ENCODE data around the gene FOXO1. TPM values are rescaled to one million over a fixed set of nuclear protein-coding genes. Genes with fewer than 3 reads are reported as not detected.
"Not testable (repeated sequence)": the region's sequence is repeated elsewhere in the genome, so short reads cannot be mapped to it uniquely, and the experiment has no call there.

The FOXO1 gene
- total RNA-seq = 31.5 and 31.7 TPM in 2 replicates

DNA sequence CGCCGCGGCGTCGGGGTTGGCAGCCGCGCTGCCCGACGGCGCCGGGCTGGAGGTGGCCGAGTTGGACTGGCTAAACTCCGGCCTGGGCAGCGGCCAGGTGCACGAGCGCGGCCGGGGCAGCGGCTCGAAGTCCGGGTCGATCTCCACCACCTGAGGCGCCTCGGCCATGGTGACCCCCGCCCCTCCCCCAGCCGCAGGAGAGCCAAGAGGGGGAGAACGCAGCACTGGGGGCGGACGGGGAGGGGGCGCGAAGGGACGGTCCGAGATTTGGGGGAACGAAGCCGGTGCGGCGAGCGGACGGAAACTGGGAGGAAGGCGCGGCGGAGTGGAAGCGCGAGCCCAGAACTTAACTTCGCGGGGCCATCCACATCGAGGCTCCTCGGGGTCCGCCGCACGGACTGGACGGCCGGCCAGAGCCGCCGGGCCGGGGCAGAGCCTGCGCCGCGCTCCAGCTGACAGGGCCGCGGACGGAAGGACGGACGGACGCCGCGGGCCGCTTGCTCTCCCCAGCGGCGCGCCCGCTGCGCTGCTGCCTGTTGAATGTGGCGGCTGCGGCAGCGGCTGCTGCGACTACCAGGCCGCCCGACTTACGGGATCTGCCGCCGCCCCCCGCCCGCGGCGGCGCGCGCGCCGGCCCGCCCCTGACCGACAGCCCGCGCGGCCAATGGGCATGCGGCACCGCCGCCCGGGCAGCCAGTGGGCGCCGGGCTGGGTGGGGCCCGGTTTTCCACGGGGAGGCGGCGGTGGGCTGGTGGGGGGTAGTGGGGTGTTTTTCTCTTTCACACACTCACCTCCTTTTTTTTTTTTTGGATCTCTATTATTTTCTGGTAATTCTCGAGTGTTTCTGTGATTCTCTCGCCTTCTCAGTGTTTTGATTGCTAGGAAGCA is at the start of gene FOXO1:
Gene FOXO1, minus strand, starts transcription at position 597 of the 888 bp plus-strand sequence. Its CDS starts 429 bp downstream, at position 168.
- intact Hi-C loops (cut with micrococcal nuclease) = loop anchor here (1.0 to 10.0 kb wide), 6 partner anchors 105 to 639 kb away; partner anchors contain the start of genes ELF1 and MRPS31

DNA sequence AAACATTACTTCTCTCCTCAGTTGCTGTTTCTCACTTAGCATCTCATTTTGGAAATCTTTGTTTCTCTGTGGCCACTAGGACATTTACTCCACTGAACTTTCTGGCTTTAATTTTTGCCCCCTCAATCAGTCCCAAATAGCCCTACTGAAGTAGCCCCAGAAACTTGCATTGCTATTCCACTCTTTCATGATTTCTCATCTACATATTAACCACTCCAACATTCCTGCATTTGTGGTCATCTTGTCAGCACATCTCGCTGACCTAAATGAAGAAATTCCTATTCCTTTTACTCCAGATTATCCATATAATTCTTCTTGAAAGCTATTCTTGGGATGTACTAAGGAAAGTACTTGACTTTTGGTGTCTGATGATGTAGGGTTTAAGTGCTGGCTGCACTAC is 48.0 kb upstream of the FOXO1 start:
- intact Hi-C loops (cut with micrococcal nuclease) = not testable (repeated sequence)

GRCh38 chr13:40706439-40706838 is 40.0 kb upstream of the FOXO1 start:
- intact Hi-C loops (cut with micrococcal nuclease) = no loop called here

DNA sequence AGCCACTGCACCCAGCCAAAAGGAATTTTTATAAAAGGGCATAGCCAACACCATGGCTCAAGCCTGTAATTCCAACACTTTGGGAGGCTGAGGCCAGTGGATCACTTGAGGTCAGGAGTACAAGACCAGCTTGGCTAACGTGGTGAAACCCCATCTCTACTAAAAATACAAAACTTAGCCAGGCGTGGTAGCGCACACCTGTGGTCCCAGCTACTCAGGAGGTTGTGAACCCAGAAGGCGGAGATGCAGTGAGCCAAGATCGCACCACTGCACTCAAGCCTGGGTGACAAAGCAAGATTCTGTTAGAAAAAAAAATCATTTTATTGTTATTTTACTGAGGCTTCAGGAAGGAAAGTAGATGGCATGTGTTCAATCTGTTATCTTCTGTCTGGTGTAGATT is 31.3 kb upstream of the FOXO1 start:
- intact Hi-C loops (cut with micrococcal nuclease) = no loop called here

DNA sequence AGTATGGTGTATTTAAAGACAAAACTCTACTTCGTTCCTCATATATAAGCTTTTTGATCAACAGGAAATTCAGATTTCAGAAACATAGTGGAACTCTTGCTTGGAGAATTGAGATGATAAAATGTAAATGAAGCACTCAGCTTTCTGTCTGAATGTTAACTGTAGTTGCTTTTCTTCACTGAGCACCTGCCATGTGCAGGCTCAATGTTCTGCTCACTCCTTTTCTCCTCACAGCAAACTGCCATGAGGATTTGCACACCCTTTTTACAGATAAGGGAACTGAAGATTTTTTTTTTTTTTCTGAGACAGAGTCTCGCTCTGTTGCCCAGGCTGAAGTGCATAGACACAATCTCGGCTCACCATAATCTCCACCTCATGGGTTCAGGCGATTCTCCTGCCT is 28.0 kb upstream of the FOXO1 start:
- intact Hi-C loops (cut with micrococcal nuclease) = no loop called here

- intact Hi-C loops (cut with micrococcal nuclease) = no loop called here
Observed at GRCh38 chr13:40692946-40693345, 26.5 kb upstream of the FOXO1 start.

GRCh38 chr13:40688781-40689180 is 22.3 kb upstream of the FOXO1 start:
- intact Hi-C loops (cut with micrococcal nuclease) = no loop called here

GRCh38 chr13:40682449-40683240 is 16.2 kb upstream of the FOXO1 start:
- intact Hi-C loops (cut with micrococcal nuclease) = loop anchor here (1.0 to 5.0 kb wide), 4 partner anchors 613 to 998 kb away; no protein-coding TSS in a partner anchor

DNA sequence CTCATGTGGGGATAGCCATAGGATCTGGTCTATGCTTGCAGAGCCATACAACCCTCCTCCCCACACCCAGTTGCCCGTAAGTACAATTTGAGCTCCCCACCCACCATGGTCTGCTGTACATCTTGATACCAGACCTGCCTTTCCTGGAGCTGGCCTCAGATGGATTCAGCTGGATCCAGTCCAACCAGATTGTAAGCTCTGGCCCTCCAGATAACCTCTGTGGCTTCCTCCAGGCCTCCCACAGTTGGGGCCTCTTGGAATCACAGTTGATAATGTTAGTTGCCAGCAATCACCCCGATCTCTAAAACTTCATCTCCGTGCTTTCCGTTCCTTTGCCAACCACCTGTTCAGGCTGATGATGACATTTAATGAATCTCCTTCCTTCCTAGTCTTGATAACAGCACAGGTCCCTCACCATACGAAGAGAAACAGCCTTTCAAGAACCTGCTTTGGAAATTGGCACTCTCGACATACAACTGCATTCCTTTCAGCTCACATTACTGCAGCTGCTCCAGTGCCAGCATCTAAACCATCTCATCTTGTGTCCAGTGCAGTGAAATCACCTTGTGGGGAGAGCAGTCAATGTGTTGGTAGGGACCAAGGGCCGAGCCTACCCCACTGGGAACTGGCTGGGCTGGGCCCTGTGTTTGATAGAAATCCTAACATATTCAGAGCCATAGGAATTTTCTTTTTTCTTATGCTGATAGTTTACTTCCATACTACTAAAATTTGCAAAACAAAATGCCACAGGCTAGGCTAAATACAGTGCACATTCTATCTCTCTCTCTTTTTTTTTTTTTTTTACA is 15.1 kb upstream of the FOXO1 start:
- intact Hi-C loops (cut with micrococcal nuclease) = loop anchor here (1.0 to 5.0 kb wide), 3 partner anchors 739 to 997 kb away; no protein-coding TSS in a partner anchor

- intact Hi-C loops (cut with micrococcal nuclease) = loop anchor here (5.0 kb wide), 1 partner anchor 898 kb away; no protein-coding TSS in a partner anchor
Observed at GRCh38 chr13:40680659-40681323, 14.3 kb upstream of the FOXO1 start.

- intact Hi-C loops (cut with micrococcal nuclease) = no loop called here
Observed at GRCh38 chr13:40679480-40679985, 13.1 kb upstream of the FOXO1 start.

- intact Hi-C loops (cut with micrococcal nuclease) = no loop called here
Observed at GRCh38 chr13:40677064-40677463, 10.6 kb upstream of the FOXO1 start.

DNA sequence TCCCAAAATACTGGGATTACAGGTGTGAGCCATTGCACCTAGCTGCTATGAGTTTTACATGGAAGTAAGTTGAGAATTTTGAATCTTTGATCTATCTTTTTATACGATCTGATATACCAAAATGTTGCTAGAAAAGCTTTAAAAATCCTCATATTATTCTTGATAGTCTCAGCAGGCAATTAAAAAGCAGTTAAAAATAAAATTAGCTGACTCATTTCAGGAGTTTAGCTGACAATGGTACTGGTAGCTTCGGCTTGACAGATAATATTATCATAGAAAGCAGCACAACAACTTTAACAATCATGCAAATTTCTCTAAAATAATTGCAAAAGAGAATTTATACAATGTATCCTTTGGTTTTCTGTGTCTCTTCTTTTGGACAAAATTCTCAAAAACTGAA is 9.6 kb upstream of the FOXO1 start:
- intact Hi-C loops (cut with micrococcal nuclease) = no loop called here

GRCh38 chr13:40673414-40673813 is 7.0 kb upstream of the FOXO1 start:
- intact Hi-C loops (cut with micrococcal nuclease) = no loop called here

DNA sequence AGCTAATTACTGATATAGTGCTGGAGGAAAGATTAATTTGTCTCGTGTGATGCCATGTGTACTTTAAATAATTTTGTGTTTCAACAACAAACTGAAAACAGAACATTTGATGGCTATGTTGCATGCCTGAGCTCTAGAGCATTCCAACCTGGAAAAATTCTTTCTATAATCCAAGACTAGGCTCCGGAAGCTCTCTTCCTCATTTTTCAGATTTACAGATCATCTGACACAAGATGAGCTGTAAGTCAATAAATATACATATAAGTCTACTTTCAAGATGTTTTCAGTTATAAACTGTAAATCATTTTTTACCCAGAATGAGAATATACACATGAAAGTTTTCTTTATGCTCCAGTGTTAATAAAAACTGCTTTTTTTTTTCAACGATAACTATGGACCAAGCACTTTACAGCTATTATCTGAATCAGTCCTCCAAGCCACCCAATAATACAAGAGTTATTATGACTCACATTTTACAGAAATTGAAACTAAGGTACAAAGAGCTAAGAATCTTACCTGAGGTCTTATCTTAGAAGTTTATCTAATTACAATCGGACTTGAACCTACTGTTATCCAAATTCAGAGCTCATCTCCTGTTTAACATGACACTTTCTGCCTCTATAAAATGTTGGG is 6.4 kb upstream of the FOXO1 start:
- intact Hi-C loops (cut with micrococcal nuclease) = no loop called here

DNA sequence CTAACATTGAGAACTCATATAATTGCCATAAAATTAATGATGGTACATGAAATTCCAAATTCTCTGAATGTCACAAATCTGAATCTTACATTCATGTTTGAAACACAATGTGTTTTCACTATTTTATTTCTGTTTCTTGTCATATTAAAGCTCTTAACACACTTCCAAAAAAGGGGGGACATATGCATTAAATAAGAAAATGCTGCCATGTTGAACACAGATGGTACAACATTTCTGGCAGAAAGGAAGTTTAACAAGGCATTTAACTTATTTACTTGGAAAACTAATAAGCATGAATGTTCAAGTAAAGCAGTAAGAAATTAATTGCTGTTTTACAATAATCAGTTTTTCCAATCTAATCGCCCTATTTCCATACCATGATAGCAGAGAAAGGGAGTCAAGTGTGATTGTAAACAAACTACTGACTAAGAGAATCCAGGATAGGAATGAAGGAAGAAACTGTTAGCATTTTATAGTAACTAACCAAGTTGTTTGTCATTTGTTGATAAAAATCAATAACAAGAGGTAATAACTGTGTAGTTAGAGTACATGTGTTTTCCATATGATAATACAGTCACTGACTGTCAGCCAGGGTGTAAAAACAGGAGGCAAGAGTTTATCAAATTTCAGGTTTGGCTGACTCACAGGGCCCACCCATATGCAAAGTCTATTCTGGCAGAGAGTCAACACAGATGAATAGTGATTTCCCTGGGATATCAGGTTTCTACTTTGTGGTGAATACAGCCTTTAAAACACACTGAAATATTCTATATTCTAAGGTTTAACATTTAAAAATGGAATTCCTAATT is 5.7 kb upstream of the FOXO1 start:
- intact Hi-C loops (cut with micrococcal nuclease) = no loop called here

DNA sequence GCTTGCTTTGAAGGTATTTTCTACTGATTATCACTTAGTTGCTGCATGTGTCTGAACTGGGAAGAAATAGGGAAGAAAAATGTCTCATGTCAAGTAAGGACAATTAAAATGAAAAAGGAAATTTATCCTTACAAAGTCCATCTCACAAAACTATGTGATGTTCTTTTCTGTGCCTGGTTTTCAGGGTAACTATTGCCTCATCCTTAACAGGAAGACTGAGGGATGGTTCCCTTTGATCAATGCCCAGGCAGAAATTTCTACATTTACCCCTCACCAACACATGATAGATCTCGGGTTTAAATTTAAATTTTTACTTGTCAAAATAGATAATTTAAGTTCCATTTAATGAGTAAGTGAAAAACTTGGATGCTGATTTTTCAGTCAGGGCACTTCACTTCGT is 3.9 kb upstream of the FOXO1 start:
- intact Hi-C loops (cut with micrococcal nuclease) = no loop called here

GRCh38 chr13:40668335-40668734 is 1.9 kb upstream of the FOXO1 start:
- intact Hi-C loops (cut with micrococcal nuclease) = loop anchor here (5.0 to 10.0 kb wide), 3 partner anchors 314 to 641 kb away; partner anchors contain the start of gene ELF1

DNA sequence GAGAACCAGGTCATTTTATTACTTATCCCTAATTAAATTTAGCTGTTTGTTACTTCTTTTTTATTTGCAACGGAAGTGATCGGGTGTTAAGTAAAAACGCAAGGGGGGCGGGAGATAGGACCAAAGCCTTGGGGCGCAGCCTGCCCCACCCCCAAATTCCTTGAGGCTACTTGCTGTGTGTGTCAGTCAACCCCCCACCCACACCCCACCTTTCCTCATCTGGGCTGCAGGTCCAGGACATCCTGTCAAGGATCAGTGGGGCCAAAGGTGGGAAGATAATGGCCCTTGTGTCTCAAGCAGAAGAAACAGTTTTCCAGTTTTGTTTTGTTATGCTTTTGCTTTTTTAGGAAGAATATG is 1.2 kb upstream of the FOXO1 start:
- intact Hi-C loops (cut with micrococcal nuclease) = loop anchor here (5.0 to 10.0 kb wide), 3 partner anchors 315 to 640 kb away; partner anchors contain the start of gene ELF1

Data from T-helper 2 cell treated with Interferon-gamma antibody and Interleukin-4, amounts not matched to agents 100 ng/mL and 5 ng/mL, for 36 hours (primary cell).